HepG2 (cell line): Measurements from ENCODE around the gene FABP1. TPM values are rescaled to one million over a fixed set of nuclear protein-coding genes. Genes with fewer than 3 reads are reported as not detected.

Experiments used
- ARHGAP35 ChIP-seq: sonication (generic); formaldehyde crosslinking; IDR thresholded peaks from 2 replicates; pipeline ENCODE4 v1.9.0; 2022; ENCODE audit warnings: mild to moderate bottlenecking, inconsistent platforms, moderate library complexity, missing genetic modification reagents, borderline replicate concordance
- EEA1 ChIP-seq: sonication (generic); formaldehyde crosslinking; IDR thresholded peaks from 2 replicates; pipeline ENCODE4 v1.5.1; 2020; ENCODE audit warnings: mild to moderate bottlenecking, missing genetic modification reagents, borderline replicate concordance
- EP300 ChIP-seq, 3 experiments: sonication (generic) in 1 of 3; formaldehyde crosslinking in 1 of 3; IDR thresholded peaks; 2 replicates each; pipeline versions ENCODE4 v1.5.1 to v1.6.1; 2011 to 2020; ENCODE audit warnings: low read depth in 2 of 3, low read length in 2 of 3, borderline replicate concordance in 1 of 3, improper control_type of control experiment in 1 of 3, mild to moderate bottlenecking in 1 of 3, missing genetic modification reagents in 1 of 3, moderate library complexity in 1 of 3
- NAIF1 ChIP-seq: sonication (generic); formaldehyde crosslinking; IDR thresholded peaks from 2 replicates; pipeline ENCODE4 v1.5.0; 2020; ENCODE audit warnings: mild to moderate bottlenecking, missing genetic modification reagents, borderline replicate concordance
- PATZ1 ChIP-seq: sonication (generic); formaldehyde crosslinking; IDR thresholded peaks from 2 replicates; pipeline ENCODE4 v1.4.0; 2020; ENCODE audit warnings: missing genetic modification reagents
- RERE ChIP-seq: IDR thresholded peaks from 2 replicates; pipeline ENCODE4 v1.6.1; 2016; ENCODE audit warnings: low read depth, missing genetic modification reagents, missing compliant biosample characterization
- SAP130 ChIP-seq: IDR thresholded peaks from 2 replicates; pipeline ENCODE4 v1.6.1; 2016; ENCODE audit warnings: low read depth
- SMC3 ChIP-seq: IDR thresholded peaks from 2 replicates; pipeline ENCODE4 v1.6.1; 2011; ENCODE audit warnings: low read length, improper control_type of control experiment
- SNAPC5 ChIP-seq: sonication (generic); formaldehyde crosslinking; IDR thresholded peaks from 2 replicates; pipeline ENCODE4 v1.8.1; 2023; ENCODE audit warnings: mild to moderate bottlenecking, missing genetic modification reagents, borderline replicate concordance
- ZBTB14 ChIP-seq: sonication (generic); formaldehyde crosslinking; IDR thresholded peaks from 2 replicates; pipeline ENCODE4 v1.4.0; 2020; ENCODE audit warnings: missing genetic modification reagents
- ZFP90 ChIP-seq: sonication (generic); formaldehyde crosslinking; IDR thresholded peaks from 2 replicates; pipeline ENCODE4 v1.8.0; 2022; ENCODE audit warnings: missing genetic modification reagents, mild to moderate bottlenecking, inconsistent platforms, borderline replicate concordance
- ZMAT3 ChIP-seq: sonication (generic); formaldehyde crosslinking; conservative IDR thresholded peaks from 2 replicates; pipeline ENCODE4 v1.7.0; 2021; ENCODE audit warnings: missing genetic modification reagents
- ZNF124 ChIP-seq: sonication (generic); formaldehyde crosslinking; IDR thresholded peaks from 2 replicates; pipeline ENCODE4 v1.4.0; 2020; ENCODE audit warnings: missing genetic modification reagents
- ZNF430 ChIP-seq: sonication (generic); formaldehyde crosslinking; IDR thresholded peaks from 2 replicates; pipeline ENCODE4 v1.9.0; 2021; ENCODE audit warnings: mild to moderate bottlenecking, missing genetic modification reagents
- ZNF431 ChIP-seq: sonication (generic); formaldehyde crosslinking; IDR thresholded peaks from 2 replicates; pipeline ENCODE4 v1.9.0; 2022; ENCODE audit warnings: missing genetic modification reagents, low read depth, mild to moderate bottlenecking, borderline replicate concordance
- polyA plus RNA-seq, 8 experiments: library from polyadenylated mRNA; depleted of rRNA in 3 of 8; stranded (reverse) in 7 of 8; unstranded in 1 of 8; fragments of >200 nt; fragmentation: Illumina TruSeq in 4 of 8; extraction: Trizol in 4 of 8; gene quantifications; 2 replicates each; pipeline versions ENCODE4 v1.2.1 to v1.2.3, GENCODE V29; 2011 to 2016; ENCODE audit warnings: low read depth in 4 of 8, missing spikeins in 1 of 8, mixed read lengths in 1 of 8; ENCODE audit not compliant: insufficient read depth in 1 of 8
- total RNA-seq, 5 experiments: library from RNA; depleted of rRNA; stranded (reverse); fragments of >200 nt; fragmentation: Illumina TruSeq; extraction: Trizol; gene quantifications; 2 replicates each; pipeline ENCODE4 v1.2.3, GENCODE V29; 2016; ENCODE audit warnings: low read depth in 1 of 5
- TF ChIP-seq, protein P1 (sequence below): sonication (generic); formaldehyde crosslinking; IDR thresholded peaks from 2 replicates; pipeline ENCODE4 v1.8.0; 2022; ENCODE audit warnings: missing genetic modification reagents, mild to moderate bottlenecking, inconsistent platforms, borderline replicate concordance

Gene FABP1
- total and polyA plus RNA-seq, 2 of the 13 experiments (the other 11 are each of a cell fraction or from before 2014, with no cell fraction given), result 644 to 1,608 TPM

- no peak for TF ChIP-seq RERE (CRISPR knock-in tag)
- TF ChIP-seq, protein P1, sequence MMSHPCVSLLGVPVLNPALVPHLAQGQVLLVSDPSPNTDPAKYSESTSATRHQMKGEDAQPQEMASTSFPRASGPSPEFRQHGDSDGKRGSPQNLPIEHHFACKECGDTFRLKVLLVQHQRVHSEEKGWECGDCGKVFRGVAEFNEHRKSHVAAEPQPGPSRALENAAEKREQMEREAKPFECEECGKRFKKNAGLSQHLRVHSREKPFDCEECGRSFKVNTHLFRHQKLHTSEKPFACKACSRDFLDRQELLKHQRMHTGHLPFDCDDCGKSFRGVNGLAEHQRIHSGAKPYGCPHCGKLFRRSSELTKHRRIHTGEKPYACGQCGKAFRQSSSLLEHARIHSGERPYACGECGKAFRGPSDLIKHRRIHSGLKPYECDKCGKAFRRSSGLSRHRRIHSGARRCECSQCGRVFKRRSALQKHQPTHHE (CRISPR knock-in tag), result peak; percentile 77; the same call in 1 of the 2 replicates
- no peak for TF ChIP-seq PATZ1 (CRISPR knock-in tag)
- 0 out of 2 replicates have a peak, but pooled peaks have one; percentile 56 for TF ChIP-seq SNAPC5 (CRISPR knock-in tag)
- no peak for TF ChIP-seq SMC3
- no peak; the same call in 1 of the 2 replicates for TF ChIP-seq NAIF1 (CRISPR knock-in tag)
- peak; percentile 39; the same call in 1 of the 2 replicates for TF ChIP-seq ZBTB14
- TF ChIP-seq ZMAT3 (CRISPR knock-in tag), result no peak
- no peak for TF ChIP-seq SAP130
- TF ChIP-seq ZNF431 (CRISPR knock-in tag), result 0 out of 2 replicates have a peak, but pooled peaks have one; percentile 37
- 0 out of 2 replicates have a peak, but pooled peaks have one; percentile 9 for TF ChIP-seq ZFP90 (CRISPR knock-in tag)
- no peak for TF ChIP-seq ZNF124 (CRISPR knock-in tag)
- 0 out of 4 replicates have a peak, but pooled peaks of 1 of the 2 experiments have one; percentile 6 for TF ChIP-seq EP300 (IDR thresholded peaks at IDR 0.05; ENCODE audit: low read depth in 2 of 2, low read length in 2 of 2)
- TF ChIP-seq EP300 (CRISPR knock-in tag; IDR thresholded peaks at IDR 0.05; ENCODE audit: borderline replicate concordance), result no peak
- TF ChIP-seq EEA1 (CRISPR knock-in tag), result no peak; the same call in 1 of the 2 replicates
- TF ChIP-seq ZNF430, result 0 out of 2 replicates have a peak, but pooled peaks have one; percentile 74
- TF ChIP-seq ARHGAP35, result peak; percentile 40; the same call in 1 of the 2 replicates
Observed at GRCh38 chr2:88126772-88127637, 857 bp downstream of the FABP1 start (continued).
